Hematopoietic multipotent progenitor cell treated with erythropoietin and hydrocortisone succinate and interleukin-3 and kit ligand, for 8 days (in vitro differentiated cells): ENCODE measurements around the gene TUBA8.
"Not testable (repeated sequence)": the region's sequence is repeated elsewhere in the genome, so short reads cannot be mapped to it uniquely, and the experiment has no call there.

ENCODE experiments used
- DNase-seq: peaks from one replicate; pipeline ENCODE4 v3.0.0-alpha.2; 2015

TUBA8 gene

GRCh38 chr22:18108187-18108586, 2.4 kb upstream of the TUBA8 start:
- DNase-seq = no peak

DNA sequence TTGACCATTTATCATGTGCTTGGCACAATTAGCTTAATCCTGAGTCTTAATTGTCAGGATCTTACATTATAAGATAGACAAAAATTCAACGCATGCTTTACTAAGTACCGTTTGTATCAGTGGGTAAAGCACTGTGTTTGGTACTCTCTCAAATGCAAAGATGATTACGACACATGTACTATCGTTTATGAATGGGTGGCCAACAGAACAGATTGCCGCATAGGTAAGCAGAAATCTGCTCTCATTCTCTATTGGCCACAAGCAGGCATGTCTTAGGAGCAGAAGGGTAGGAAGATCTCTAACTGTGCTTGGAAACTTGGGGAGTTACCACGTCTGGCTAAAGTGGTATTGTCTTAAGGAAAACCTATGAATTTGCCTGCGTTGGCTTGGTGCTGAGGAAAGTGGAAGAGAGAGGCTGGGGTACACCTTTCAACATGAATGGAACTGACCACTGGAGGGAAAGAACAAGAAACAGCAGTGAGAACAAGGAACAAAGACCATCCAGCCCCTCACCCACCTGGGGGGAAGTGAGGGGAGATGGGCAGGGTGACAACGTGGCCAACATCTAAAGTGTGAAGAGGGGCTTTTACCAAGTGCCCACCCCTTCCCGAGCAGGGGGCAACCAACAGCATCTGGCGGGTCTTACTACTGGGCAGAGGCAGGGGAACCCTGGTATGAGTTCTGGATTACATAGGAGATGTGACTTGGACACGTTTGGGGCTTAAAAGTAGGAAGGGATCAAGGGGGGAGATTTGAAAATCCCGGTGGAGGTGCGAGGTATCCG, 1.0 kb upstream of the TUBA8 start:
- no peak for DNase-seq

GRCh38 chr22:18110954-18111758, 547 bp downstream of the TUBA8 start:
- no peak for DNase-seq

GRCh38 chr22:18111759-18112330, 1.2 kb downstream of the TUBA8 start:
- no peak for DNase-seq

DNA sequence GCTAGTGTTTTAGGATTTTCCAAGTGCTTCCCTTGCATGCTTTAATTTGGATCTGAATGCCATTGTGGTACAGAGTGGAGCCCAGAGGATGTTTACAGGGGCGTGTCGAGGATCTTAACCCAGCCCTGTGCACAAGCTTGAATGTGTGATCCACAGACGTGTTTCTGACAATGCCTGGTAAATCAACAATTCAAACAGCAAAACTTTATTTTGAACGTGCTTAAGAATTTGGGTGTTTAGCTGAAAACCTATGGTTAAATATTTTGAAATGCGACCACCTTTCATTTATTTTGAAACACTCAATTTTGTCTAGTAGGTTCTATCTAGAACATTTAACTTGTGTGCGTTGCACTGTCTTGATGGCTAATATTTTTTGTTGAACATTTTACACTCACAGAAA, 1.8 kb downstream of the TUBA8 start:
- DNase-seq = no peak

GRCh38 chr22:18113680-18114394, 3.2 kb downstream of the TUBA8 start:
- peak; percentile 65 for DNase-seq

DNA sequence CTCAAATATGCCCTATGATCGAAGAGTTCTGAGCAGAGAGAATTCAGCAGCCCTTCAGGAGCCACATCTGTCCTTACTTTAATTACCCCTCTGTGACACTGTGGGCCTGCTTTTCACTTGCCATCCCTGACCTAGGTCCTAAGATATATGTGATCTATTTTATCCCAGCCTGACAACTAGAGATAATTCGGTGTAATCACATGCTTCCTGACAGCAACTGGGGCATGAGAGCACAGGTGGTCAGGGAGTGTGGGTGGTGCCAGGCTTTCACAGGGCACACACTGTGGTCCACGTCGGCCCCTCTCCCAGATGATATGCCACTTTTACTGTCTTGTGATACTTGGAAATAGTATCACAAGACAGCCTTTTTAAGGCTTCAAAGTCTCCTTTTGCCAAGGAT, 3.9 kb downstream of the TUBA8 start:
- DNase-seq = peak; percentile 48

DNA sequence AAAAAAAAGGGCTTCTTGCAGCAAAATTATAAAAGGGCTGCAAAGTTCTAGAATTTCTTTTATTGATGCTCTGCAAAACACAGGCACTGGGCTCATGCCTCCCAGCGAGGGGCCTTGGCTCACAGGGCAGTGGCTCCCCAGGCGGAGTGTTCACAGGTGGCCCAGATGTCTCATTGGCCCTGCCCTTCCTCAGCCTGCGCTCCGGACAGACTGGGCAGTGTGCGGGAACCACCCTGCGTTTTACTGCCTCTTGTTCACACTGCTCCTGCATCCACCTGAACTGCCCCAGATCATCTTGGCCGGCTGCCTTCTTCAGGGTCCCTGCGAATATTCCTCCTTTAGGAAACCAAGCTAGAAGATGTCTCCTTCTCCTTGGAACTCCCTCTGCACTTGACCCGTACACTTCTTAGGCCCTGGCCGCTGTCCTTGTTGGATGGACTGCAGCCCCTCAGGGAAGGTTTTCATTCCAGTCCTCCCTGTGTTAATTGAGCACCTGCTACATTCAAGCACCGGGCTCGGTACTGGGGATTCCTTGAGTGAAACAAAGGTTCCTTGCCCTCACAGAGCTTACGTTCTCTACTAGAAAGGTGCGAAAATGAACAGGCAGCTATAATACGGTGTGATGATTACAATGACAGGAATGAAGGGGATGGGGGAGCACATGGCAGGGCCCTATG, 4.5 kb downstream of the TUBA8 start:
- DNase-seq = no peak

DNA sequence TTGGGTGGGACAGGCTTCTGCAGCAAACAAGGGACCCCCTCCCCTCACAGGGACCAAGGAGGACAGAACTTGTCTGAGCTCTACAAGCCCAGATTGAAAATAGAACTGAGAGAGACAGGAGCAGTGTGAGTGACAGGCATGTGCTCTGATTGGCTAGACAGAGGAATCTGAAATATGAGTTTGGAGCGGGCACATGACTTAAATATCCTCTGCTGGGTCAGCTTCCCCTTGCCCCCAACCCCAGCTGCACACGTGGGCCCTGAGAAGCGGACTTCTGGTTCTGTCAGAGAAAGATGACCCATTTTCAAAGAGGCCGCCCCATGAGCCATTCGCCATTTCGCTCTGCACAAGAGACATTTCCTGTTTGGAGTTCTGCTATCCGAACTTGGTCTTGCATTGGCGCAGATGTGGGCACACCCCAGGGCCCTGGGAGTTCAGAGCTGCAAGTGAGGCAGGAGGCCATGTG, 5.3 kb downstream of the TUBA8 start:
- no peak for DNase-seq

GRCh38 chr22:18116634-18117033, 6.0 kb downstream of the TUBA8 start:
- no peak for DNase-seq

DNA sequence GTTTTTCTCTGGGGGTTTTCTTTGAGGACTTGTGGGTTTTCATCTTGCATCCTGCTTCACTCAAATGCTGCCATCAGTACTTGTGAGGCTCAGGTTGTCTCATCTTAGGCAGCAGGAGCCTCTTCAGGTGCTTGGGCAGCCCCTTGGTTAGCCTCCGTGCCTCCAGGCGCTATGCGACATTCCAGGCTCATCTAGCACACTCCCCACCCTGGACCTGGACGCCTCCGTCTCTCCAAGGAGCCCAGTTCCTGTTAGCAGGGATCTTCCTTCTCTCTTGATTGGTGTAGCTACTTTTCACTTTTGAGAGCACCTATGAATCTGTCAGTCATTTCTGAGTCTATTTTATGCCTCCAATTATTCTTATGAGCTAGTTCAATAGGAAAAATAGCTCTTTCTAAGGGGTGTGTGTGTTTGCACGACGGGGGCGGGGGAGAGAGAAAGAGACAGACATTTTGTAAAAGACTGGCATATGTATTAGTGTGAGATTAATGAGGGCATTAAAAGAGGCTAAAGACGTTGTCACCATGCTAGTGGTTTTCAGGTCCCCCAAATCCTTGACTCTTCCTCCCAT, 7.8 kb downstream of the TUBA8 start:
- DNase-seq = no peak

- no peak for DNase-seq
Observed at GRCh38 chr22:18119409-18120110, 9.0 kb downstream of the TUBA8 start.

GRCh38 chr22:18120857-18121256, 10.2 kb downstream of the TUBA8 start:
- DNase-seq = no peak

- no peak for DNase-seq
Observed at GRCh38 chr22:18121506-18121905, 10.9 kb downstream of the TUBA8 start.

DNA sequence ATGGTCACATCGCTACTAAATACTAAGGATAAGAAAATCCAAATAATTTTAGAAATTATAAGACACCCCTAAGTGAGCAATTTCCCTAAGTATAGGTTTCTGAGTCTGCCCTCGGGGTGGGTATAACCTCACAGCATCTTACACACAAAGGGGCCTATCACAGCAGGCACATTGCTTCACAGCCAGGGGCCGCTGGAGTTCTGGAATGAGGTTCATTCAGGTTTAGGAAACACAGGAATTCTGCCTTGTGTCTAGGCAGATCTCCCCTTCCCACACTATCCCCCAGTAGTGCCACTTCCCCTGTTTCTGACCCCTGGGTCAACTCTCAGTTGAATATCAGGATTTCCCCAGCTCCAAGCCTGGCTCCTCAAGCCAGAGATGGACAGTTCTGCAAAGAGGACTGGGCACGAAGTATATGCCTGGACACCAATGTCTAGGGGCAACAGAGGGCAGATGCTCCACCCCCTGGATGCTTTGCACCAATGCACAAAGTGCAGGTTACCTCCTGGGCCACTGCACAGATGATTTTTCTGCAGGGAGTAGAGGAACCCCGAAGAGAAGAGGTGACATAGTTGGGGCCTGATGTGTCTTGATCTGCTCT, 11.4 kb downstream of the TUBA8 start:
- DNase-seq = no peak

DNA sequence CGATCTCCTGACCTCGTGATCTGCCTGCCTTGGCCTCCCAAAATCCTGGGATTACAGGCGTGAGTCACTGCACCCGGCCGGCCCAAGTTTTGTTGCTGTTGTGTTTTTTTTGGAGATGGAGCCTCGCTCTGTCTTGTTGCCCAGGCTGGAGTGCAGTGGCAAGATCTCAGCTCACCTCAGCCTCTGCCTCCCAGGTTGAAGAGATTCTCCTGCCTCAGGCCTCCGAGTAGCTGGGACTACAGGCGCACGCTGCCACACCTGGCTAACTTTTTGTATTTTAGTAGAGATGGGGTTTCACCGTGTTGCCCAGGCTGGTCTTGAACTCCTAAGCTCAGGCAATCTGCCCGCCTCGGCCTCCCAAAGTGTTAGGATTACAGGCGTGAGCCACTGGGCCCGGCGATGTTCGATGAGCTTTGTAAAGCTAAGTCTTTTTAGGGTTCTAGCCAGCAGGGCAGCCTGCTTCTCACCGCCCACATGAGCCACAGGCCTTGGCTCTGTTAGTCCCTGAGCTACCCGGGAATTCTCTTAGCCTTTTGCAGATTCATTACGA, 12.9 kb downstream of the TUBA8 start:
- DNase-seq = not testable (repeated sequence)

DNA sequence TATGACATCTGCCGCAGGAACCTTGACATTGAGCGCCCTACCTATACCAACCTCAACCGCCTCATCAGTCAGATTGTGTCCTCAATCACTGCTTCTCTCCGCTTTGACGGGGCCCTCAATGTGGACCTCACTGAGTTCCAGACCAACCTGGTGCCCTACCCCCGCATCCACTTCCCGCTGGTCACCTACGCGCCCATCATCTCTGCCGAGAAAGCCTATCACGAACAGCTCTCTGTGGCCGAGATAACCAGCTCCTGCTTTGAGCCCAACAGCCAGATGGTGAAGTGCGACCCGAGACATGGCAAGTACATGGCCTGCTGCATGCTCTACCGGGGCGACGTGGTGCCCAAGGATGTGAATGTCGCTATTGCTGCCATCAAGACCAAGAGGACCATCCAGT, 16.0 kb downstream of the TUBA8 start:
- no peak for DNase-seq

- no peak for DNase-seq
Observed at GRCh38 chr22:18130018-18130417, 19.4 kb downstream of the TUBA8 start.

- no peak for DNase-seq
Observed at GRCh38 chr22:18130699-18131429, 20.3 kb downstream of the TUBA8 start.

DNA sequence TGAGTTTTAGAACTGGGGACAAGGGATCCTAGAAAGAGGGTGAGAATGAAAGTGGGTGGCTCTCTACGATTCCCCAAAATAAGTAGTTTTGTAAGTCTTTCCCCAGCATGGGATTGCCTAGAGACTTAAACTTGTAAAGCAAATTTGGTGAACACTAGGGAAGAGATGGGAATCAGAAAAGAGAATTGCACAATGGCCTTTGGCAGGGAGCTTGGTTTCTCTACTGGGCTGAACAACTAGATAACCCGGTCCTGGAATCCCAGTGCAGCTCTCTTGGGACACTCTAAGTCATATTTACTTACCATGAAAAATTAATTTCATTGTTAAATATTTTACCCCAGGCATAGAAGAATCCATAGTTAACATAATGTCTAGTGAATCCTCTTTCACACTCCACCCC, 22.8 kb downstream of the TUBA8 start:
- no peak for DNase-seq
